ENCODE data around the gene DNMT1.

GRCh38 chr19:10166046-10166445 is 28.7 kb downstream of the DNMT1 start:
- TF ChIP-seq POLR2AphosphoS5 (IDR thresholded peaks at IDR 0.05; ENCODE audit: low read depth, low read length), result no peak; the same call in 1 of the 2 replicates
- no peak for TF ChIP-seq TAF1 (IDR thresholded peaks at IDR 0.05; ENCODE audit: borderline replicate concordance, insufficient read depth, low read length)
- TF ChIP-seq REST (IDR thresholded peaks at IDR 0.05; ENCODE audit: insufficient read depth in 1 of 2, low read depth in 2 of 2, low read length in 2 of 2), result no peak

All from PFSK-1 (cell line).